Measurements from ENCODE around the gene OSCP1. TPM values are rescaled to one million over a fixed set of nuclear protein-coding genes. Genes with fewer than 3 reads are reported as not detected.

The OSCP1 gene
- total RNA-seq, 4 donors from 2014 or later, result 7.0 to 9.7 (median 8.2) TPM

DNA sequence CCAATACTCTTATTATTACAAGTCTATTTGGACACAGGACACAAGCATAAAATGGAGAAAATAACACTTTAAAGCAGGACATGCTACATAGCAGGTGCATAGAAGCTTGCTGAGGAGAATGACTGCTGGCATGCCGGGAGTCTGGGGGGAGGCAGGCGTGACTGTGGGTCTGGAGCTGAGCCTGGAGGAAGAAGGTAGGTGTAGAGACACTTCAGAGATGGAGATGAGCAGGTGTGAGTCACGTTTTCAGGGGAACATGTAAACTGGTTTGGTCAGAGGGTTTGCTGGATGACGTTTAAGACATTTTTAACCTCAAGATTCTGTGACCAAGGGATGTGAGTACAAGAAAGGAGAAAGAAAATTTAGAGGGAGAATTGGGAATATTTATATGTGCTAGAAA lies 24.5 kb downstream of the OSCP1 start:
- TF ChIP-seq, protein P1, sequence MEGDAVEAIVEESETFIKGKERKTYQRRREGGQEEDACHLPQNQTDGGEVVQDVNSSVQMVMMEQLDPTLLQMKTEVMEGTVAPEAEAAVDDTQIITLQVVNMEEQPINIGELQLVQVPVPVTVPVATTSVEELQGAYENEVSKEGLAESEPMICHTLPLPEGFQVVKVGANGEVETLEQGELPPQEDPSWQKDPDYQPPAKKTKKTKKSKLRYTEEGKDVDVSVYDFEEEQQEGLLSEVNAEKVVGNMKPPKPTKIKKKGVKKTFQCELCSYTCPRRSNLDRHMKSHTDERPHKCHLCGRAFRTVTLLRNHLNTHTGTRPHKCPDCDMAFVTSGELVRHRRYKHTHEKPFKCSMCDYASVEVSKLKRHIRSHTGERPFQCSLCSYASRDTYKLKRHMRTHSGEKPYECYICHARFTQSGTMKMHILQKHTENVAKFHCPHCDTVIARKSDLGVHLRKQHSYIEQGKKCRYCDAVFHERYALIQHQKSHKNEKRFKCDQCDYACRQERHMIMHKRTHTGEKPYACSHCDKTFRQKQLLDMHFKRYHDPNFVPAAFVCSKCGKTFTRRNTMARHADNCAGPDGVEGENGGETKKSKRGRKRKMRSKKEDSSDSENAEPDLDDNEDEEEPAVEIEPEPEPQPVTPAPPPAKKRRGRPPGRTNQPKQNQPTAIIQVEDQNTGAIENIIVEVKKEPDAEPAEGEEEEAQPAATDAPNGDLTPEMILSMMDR (IDR thresholded peaks at IDR 0.05; ENCODE audit: low read depth), result no peak

DNA sequence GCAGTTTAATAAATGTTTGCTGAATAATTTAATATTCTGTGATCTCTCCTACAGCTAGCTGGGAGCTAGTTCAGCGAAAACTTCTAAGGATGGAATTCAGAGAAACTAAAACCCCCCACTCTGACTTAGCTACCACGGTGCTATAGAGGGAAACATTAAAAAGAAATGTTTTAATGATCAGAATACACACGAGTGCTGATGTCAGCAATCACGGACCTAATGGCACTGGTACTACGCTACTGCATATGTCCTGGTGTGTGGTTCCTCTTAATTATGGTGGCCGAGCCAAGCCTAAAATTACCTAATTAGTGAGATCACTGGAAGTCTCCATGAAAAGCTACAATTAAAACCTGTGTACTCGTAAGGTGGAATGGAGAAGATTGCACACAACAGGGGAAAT lies 28.6 kb downstream of the OSCP1 start:
- TF ChIP-seq, protein P1 (IDR thresholded peaks at IDR 0.05; ENCODE audit: low read depth), result no peak

DNA sequence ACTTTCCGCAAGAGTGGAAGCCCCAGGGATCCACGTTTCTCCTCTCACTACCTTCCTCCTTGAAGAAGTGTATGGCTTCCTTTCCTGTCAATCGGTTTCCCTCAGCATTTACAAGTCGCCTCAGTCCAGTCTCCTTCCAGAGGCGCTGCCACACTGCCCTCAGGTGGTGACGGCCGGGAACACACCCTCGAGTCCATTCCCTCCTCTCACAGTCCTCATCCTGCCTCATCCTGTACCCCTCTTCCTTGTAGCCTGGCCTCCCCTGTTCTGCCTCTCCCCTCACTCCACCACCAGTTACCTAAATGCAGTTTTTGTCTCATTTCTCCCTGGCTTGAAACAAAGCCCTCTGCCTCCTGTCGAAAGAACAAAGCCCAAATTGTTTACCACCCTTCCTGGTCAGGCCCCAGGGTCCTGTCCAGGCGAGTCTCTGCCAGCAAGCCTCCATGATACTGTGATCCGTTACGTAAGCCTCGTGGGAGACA lies 29.4 kb downstream of the OSCP1 start:
- TF ChIP-seq, protein P1 (IDR thresholded peaks at IDR 0.05; ENCODE audit: low read depth), result no peak

DNA sequence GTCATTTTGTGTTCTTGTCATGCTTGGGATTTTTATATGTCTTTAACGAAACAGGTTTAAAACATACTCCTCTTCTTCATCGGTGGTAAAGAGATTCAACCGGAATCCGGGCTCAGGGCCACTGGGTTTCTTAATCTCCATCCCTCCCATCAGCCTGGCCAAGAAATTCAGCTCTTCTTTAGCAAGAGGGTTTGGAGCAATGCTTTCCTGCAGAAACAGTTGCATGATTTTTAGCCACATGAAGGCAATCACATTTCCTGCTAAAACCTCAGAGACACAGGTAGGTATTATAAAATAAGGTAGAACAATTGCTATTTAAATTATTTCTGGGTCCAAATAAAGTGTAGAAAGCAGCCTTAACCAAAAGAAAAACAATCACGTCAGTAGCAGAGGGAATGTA lies 29.8 kb downstream of the OSCP1 start:
- TF ChIP-seq, protein P1 (IDR thresholded peaks at IDR 0.05; ENCODE audit: low read depth), result no peak

DNA sequence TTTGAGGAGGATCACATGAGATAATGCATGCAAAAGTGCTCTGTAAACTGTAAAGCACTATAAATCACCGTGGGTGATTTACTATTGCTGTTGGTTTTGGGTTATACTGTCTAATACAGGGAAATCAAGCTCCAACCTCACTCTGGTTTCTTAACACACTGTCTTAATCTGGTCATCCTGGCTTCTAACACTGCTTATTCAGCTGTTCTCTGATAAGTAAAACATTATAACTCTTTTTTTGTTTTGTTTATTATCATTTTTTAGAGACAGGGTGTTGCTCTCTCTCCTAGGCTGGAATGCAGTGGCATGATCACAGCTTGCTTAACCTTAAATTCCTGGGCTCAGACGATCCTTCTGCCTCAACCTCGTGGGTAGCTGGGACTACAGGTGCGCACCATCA lies 30.7 kb downstream of the OSCP1 start:
- TF ChIP-seq, protein P1 (IDR thresholded peaks at IDR 0.05; ENCODE audit: low read depth), result no peak

DNA sequence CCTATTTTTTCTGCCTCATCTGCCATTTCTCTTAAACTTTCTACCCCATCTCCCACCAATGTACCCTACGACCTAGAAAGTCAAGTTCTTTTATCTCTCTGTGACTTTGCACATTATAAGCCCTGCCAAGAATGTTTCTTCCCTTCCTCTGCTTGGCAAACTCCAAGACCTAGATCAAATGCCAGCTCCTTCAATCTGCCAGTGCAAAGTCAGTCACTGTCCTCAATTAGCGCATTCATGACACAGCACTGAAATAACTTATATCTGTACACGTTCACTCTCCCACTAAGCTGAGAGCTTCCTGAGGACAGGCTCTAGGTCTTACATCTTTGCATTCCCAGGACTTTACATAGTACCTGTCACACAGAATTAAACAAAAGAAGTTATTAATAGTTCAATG lies 31.1 kb downstream of the OSCP1 start:
- TF ChIP-seq, protein P1 (IDR thresholded peaks at IDR 0.05; ENCODE audit: low read depth), result no peak

DNA sequence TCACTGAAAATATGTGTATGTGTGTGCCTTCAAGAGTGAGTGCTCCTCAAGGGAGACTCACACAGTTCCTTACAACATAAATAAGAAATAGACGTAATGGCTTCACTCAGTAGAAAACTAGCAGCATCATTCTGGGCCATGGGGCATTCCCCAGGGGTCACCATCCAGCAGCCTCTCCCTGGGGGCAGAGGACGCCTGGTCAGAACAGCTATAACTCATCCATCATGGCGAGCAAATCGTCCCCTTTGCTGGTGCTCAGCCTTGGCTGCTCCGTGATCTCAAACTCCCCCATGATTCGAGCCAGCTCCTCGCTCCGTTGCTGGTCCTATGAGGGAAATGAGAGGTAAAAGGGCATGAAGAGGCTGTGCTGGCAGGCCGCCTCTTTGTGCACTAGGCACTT lies 32.3 kb downstream of the OSCP1 start:
- TF ChIP-seq, protein P1 (IDR thresholded peaks at IDR 0.05; ENCODE audit: low read depth), result no peak
